Adipocyte (in vitro differentiated cells): ENCODE measurements around the gene GPR15LG.
"Not testable (repeated sequence)": the region's sequence is repeated elsewhere in the genome, so short reads cannot be mapped to it uniquely, and the experiment has no call there.

Source experiments
- DNase-seq: peaks from one replicate; pipeline ENCODE4 v3.0.0-alpha.2; 2015; ENCODE audit warnings: low read depth
- H3K27me3 ChIP-seq: replicated peaks from 2 replicates; pipeline ENCODE4 v1.7.0; 2013; ENCODE audit warnings: mild to moderate bottlenecking, low read length, moderate library complexity; ENCODE audit not compliant: control insufficient read depth, insufficient read depth
- H3K36me3 ChIP-seq: 2 replicates; pipeline ENCODE4 v1.7.0; 2013; ENCODE audit warnings: low read length, mild to moderate bottlenecking, moderate library complexity; ENCODE audit not compliant: control insufficient read depth, insufficient read depth, severe bottlenecking
- H3K4me1 ChIP-seq: 2 replicates; pipeline ENCODE4 v1.7.0; 2013; ENCODE audit warnings: mild to moderate bottlenecking, low read length, moderate library complexity; ENCODE audit not compliant: control insufficient read depth, insufficient read depth
- H3K4me3 ChIP-seq: 2 replicates; pipeline ENCODE4 v1.7.0; 2013; ENCODE audit warnings: mild to moderate bottlenecking, low read length, moderate library complexity
- H3K9ac ChIP-seq: 2 replicates; pipeline ENCODE4 v1.7.0; 2013; ENCODE audit warnings: mild to moderate bottlenecking, low read length, moderate library complexity
- H3K9me3 ChIP-seq: 2 replicates; pipeline ENCODE4 v1.7.0; 2013; ENCODE audit warnings: mild to moderate bottlenecking, low read length, moderate library complexity; ENCODE audit not compliant: control insufficient read depth

Gene GPR15LG

GRCh38 chr10:84166620-84167288, 6.8 kb upstream of the GPR15LG start:
- peaks cover 2% of the 10 kb centered on the region for H3K4me1 ChIP-seq
- no peak for DNase-seq
- no peak overlapping the region for H3K4me3 ChIP-seq
- no peaks in the 10 kb centered on the region for H3K9me3 ChIP-seq
- H3K36me3 ChIP-seq, result no peaks in the 10 kb centered on the region
- peaks cover 20% of the 10 kb centered on the region for H3K27me3 ChIP-seq
- no peak overlapping the region for H3K9ac ChIP-seq

- H3K9me3 ChIP-seq, H3K9ac ChIP-seq, H3K4me3 ChIP-seq, H3K36me3 ChIP-seq, H3K4me1 ChIP-seq, DNase-seq: not testable (repeated sequence)
- H3K27me3 ChIP-seq, result peaks cover 20% of the 10 kb centered on the region
Measured at GRCh38 chr10:84167289-84167653, 6.3 kb upstream of the GPR15LG start.

- not testable (repeated sequence) for H3K9ac ChIP-seq, H3K4me3 ChIP-seq, H3K4me1 ChIP-seq, H3K36me3 ChIP-seq, DNase-seq, H3K9me3 ChIP-seq
- peaks cover 12% of the 10 kb centered on the region for H3K27me3 ChIP-seq
Measured at GRCh38 chr10:84168382-84168781, 5.2 kb upstream of the GPR15LG start.

- H3K9me3 ChIP-seq, H3K4me1 ChIP-seq, H3K9ac ChIP-seq, H3K4me3 ChIP-seq, H3K27me3 ChIP-seq, H3K36me3 ChIP-seq, DNase-seq: not testable (repeated sequence)
Measured at GRCh38 chr10:84171237-84171636, 2.4 kb upstream of the GPR15LG start.

GRCh38 chr10:84171700-84172466, 1.7 kb upstream of the GPR15LG start:
- H3K4me1 ChIP-seq, H3K9me3 ChIP-seq, H3K36me3 ChIP-seq, DNase-seq, H3K9ac ChIP-seq, H3K27me3 ChIP-seq, H3K4me3 ChIP-seq: not testable (repeated sequence)

- H3K36me3 ChIP-seq, result no peaks in the 10 kb centered on the region
- H3K27me3 ChIP-seq, result no peaks in the 10 kb centered on the region
- H3K9ac ChIP-seq, result no peak overlapping the region
- no peaks in the 10 kb centered on the region for H3K4me1 ChIP-seq
- H3K9me3 ChIP-seq, result no peaks in the 10 kb centered on the region
- DNase-seq, result no peak
- H3K4me3 ChIP-seq, result no peak overlapping the region
Measured at GRCh38 chr10:84172467-84173356, 889 bp upstream of the GPR15LG start.

GRCh38 chr10:84175436-84175835, 1.8 kb downstream of the GPR15LG start:
- no peak for DNase-seq
- H3K4me3 ChIP-seq, result no peak overlapping the region
- no peak overlapping the region for H3K9ac ChIP-seq
- no peaks in the 10 kb centered on the region for H3K4me1 ChIP-seq
- no peaks in the 10 kb centered on the region for H3K36me3 ChIP-seq
- H3K9me3 ChIP-seq, result no peaks in the 10 kb centered on the region
- no peaks in the 10 kb centered on the region for H3K27me3 ChIP-seq

GRCh38 chr10:84176351-84176750, 2.8 kb downstream of the GPR15LG start:
- no peak for DNase-seq
- no peak overlapping the region for H3K4me3 ChIP-seq

GRCh38 chr10:84176836-84177474, 3.4 kb downstream of the GPR15LG start:
- Histone ChIP-seq H3K4me1 (no peaks in the 10 kb centered on the region), H3K36me3 (no peaks in the 10 kb centered on the region), H3K27me3 (peaks cover 3% of the 10 kb centered on the region), H3K4me3 (no peak overlapping the region), H3K9me3 (no peaks in the 10 kb centered on the region), H3K9ac (no peak overlapping the region)
- no peak for DNase-seq

More at GRCh38 chr10:84176351-84176750, 2.8 kb downstream of the GPR15LG start:
- H3K27me3 ChIP-seq, result no peaks in the 10 kb centered on the region
- no peaks in the 10 kb centered on the region for H3K4me1 ChIP-seq
- no peak overlapping the region for H3K9ac ChIP-seq
- H3K36me3 ChIP-seq, result no peaks in the 10 kb centered on the region
- H3K9me3 ChIP-seq, result no peaks in the 10 kb centered on the region

- H3K9ac ChIP-seq, result no peak overlapping the region
- H3K4me3 ChIP-seq, result no peak overlapping the region
- DNase-seq, result no peak
- peaks cover 10% of the 10 kb centered on the region for H3K27me3 ChIP-seq
- no peaks in the 10 kb centered on the region for H3K9me3 ChIP-seq
- H3K4me1 ChIP-seq, result no peaks in the 10 kb centered on the region
- H3K36me3 ChIP-seq, result no peaks in the 10 kb centered on the region
Measured at GRCh38 chr10:84177541-84178141, 4.0 kb downstream of the GPR15LG start.
